Epithelial cell of proximal tubule (primary cell): ENCODE results near the gene LLGL2. TPM values are rescaled to one million over a fixed set of nuclear protein-coding genes. Genes with fewer than 3 reads are reported as not detected.

ENCODE experiments used
- DNase-seq: peaks from one replicate; pipeline ENCODE4 v3.0.0-alpha.2; 2011; ENCODE audit warnings: low read depth
- H3K4me3 ChIP-seq: 2 replicates; pipeline ENCODE4 v1.5.1; 2011; ENCODE audit warnings: low read depth, mild to moderate bottlenecking, low read length
- total RNA-seq: library from RNA; depleted of rRNA; stranded (reverse); fragments of >200 nt; gene quantifications from 2 replicates; pipeline ENCODE4 v1.2.3, GENCODE V29; 2015
- TF ChIP-seq, protein P1 (sequence below): conservative IDR thresholded peaks from 2 replicates; pipeline ENCODE4 v1.5.1; 2012; ENCODE audit warnings: low read depth, mild to moderate bottlenecking, low read length

LLGL2 gene
- total RNA-seq, 1 donor from 2014 or later = 64.7 TPM

DNA sequence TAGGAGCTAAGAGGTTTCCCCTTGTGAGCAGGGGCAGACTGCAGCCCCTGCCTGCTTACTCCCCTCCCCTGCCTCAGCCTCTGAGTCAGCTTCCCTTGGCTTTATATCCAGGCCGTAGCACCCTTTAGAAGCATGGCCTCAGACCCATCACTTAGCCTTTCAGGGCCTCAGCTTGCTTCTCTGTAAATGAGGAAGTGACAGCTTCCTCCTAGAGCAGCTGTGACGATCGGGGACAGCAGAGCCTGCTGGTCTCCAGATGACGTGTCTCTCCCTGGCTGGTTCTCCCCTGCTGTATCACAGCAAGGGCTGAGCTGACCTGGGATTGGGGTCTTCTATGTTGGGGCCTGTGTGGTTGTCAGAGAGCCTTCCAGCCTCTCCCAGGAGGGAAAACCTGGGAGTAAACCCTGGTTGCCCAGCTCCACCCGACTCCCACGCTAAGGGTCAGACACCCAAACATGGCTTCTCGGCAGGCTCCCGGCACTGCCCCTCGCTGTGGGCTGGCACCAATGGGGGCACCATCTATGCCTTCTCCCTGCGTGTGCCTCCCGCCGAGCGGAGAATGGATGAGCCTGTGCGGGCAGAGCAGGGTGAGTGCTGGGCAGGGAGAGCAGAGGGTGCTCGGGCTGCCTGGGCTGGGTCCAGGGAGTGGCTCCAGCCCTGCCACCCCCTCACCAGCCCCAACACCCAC is 45.8 kb downstream of the LLGL2 start:
- H3K4me3 ChIP-seq = no peak overlapping the region
- TF ChIP-seq, protein P1, sequence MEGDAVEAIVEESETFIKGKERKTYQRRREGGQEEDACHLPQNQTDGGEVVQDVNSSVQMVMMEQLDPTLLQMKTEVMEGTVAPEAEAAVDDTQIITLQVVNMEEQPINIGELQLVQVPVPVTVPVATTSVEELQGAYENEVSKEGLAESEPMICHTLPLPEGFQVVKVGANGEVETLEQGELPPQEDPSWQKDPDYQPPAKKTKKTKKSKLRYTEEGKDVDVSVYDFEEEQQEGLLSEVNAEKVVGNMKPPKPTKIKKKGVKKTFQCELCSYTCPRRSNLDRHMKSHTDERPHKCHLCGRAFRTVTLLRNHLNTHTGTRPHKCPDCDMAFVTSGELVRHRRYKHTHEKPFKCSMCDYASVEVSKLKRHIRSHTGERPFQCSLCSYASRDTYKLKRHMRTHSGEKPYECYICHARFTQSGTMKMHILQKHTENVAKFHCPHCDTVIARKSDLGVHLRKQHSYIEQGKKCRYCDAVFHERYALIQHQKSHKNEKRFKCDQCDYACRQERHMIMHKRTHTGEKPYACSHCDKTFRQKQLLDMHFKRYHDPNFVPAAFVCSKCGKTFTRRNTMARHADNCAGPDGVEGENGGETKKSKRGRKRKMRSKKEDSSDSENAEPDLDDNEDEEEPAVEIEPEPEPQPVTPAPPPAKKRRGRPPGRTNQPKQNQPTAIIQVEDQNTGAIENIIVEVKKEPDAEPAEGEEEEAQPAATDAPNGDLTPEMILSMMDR = no peak
- no peak for DNase-seq

DNA sequence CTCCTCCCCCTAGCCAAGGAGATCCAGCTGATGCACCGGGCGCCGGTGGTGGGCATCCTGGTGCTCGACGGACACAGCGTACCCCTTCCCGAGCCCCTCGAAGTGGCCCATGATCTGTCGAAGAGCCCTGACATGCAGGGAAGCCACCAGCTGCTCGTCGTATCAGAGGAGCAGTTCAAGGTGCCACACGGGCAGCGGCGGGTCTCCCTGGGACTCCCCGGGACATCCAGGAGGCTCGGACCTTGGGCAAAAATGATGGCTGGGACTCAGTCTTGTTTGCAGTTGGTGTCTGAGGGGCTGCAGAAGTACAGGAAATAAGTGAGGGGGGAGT is 46.4 kb downstream of the LLGL2 start:
- DNase-seq = no peak
- TF ChIP-seq, protein P1 = no peak
- H3K4me3 ChIP-seq = no peak overlapping the region

DNA sequence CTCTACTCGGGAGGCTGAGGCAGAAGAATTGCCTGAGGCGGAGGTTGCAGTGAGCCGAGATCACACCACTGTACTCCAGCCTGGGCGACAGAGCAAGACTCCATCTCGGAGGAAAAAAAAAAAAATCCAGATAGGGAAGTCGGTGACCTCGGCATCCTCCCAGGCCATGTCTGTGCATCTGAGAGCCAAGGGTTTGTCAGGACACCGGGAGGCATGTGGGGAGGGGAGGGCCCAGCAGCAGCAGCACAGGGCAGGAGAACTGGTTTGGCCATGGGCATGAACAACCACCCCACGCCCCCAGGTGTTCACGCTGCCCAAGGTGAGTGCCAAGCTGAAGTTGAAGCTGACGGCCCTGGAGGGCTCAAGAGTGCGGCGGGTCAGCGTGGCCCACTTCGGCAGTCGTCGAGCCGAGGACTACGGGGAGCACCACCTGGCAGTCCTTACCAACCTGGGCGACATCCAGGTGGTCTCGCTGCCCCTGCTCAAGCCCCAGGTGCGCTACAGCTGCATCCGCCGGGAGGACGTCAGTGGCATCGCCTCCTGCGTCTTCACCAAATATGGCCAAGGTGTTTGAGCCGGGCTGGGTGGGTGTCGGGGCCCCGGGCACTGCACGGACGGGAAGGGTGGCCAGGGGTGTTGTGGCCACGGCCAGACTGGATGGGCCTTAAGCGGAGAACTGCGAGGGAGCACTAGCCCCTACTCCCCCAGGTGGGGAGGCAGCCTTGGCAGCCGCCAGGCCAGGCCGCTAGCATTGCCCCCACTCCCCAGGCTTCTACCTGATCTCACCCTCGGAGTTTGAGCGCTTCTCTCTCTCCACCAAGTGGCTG is 47.4 kb downstream of the LLGL2 start:
- H3K4me3 ChIP-seq = no peak overlapping the region
- TF ChIP-seq, protein P1 = no peak
- DNase-seq = no peak

DNA sequence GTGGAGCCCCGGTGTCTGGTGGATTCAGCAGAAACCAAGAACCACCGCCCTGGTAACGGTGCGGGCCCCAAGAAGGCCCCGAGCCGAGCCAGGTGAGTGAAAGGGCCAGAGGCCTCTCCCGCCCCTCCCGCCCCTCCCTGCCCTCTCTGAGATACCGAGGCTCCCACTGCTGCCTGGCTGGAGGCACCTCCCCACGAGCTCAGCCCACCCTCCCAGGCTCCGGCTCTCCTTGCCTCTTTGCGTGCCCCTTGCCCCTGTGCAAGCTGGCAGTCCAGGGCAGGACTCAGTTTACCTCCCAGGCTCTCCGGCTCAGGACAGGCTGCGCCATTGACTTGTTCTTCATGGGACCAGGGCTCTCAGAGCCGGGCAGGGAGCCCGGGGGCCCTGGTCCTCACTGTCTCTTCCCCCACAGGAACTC is 48.1 kb downstream of the LLGL2 start:
- no peak for DNase-seq
- TF ChIP-seq, protein P1 = no peak
- no peak overlapping the region for H3K4me3 ChIP-seq

DNA sequence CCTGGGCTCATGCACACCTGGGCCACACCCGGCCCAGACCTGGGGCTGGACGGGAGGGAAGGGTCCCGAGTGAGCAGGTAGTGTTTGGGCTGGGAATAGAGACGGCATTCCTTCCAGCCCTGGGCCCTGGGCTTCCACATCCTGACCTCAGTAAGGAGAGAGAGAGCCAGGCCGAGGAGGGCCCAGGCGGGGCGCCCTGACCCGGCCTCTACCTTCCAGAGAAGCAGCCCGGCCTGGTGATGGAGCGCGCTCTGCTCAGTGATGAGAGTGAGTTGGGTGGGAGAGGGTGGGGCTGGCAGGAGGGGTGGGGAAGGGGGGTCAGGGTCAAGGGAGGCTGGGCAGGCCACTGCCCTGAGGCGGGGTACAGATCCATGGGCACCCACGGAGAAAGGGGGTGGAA is 48.5 kb downstream of the LLGL2 start:
- TF ChIP-seq, protein P1 = no peak
- H3K4me3 ChIP-seq = no peak overlapping the region
- no peak for DNase-seq

DNA sequence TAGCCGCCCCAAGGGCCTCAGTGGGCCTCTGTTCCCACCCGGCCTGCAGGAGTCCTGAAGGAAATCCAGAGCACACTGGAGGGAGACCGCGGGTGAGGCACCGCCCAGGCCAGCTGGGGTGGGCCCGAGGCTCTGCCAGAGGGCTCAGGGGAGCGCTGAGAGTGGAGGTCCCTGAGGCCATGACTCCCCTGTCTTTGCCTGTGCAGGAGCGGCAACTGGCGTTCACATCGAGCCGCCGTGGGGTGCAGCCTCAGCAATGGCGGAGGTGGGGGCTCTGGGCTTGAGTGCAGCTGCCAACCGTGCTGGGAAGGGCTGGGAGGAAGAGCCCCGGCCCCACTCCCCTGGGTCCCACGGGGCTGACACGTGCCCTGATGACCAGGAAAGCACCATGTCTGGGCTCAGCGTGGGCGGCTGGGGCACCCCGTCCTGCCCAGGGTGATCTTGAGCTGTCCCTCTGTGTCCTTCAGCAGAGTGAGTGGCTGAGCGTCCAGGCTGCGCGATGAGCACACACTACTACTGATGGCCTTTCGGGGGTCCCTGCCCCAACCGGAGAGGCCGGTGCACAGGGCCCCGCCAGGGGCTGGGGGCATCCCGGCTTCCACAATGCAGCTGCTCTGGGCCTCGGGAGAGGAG is 49.0 kb downstream of the LLGL2 start:
- no peak overlapping the region for H3K4me3 ChIP-seq
- TF ChIP-seq, protein P1 = no peak
- DNase-seq = no peak
